T-helper 2 cell (primary cell): Measurements from ENCODE around the gene RIMBP3B.
"Not testable (repeated sequence)": the region's sequence is repeated elsewhere in the genome, so short reads cannot be mapped to it uniquely, and the experiment has no call there.

Experiments used
- DNase-seq, 5 experiments: peaks; one replicate each; pipeline versions ENCODE4 v3.0.0 to v3.0.0-alpha.2; 2012 to 2022
- total RNA-seq, 2 donors: gene quantifications; one replicate each; lab custom pipeline; 2026; lab: John Stamatoyannopoulos, UW

RIMBP3B gene, protein sequence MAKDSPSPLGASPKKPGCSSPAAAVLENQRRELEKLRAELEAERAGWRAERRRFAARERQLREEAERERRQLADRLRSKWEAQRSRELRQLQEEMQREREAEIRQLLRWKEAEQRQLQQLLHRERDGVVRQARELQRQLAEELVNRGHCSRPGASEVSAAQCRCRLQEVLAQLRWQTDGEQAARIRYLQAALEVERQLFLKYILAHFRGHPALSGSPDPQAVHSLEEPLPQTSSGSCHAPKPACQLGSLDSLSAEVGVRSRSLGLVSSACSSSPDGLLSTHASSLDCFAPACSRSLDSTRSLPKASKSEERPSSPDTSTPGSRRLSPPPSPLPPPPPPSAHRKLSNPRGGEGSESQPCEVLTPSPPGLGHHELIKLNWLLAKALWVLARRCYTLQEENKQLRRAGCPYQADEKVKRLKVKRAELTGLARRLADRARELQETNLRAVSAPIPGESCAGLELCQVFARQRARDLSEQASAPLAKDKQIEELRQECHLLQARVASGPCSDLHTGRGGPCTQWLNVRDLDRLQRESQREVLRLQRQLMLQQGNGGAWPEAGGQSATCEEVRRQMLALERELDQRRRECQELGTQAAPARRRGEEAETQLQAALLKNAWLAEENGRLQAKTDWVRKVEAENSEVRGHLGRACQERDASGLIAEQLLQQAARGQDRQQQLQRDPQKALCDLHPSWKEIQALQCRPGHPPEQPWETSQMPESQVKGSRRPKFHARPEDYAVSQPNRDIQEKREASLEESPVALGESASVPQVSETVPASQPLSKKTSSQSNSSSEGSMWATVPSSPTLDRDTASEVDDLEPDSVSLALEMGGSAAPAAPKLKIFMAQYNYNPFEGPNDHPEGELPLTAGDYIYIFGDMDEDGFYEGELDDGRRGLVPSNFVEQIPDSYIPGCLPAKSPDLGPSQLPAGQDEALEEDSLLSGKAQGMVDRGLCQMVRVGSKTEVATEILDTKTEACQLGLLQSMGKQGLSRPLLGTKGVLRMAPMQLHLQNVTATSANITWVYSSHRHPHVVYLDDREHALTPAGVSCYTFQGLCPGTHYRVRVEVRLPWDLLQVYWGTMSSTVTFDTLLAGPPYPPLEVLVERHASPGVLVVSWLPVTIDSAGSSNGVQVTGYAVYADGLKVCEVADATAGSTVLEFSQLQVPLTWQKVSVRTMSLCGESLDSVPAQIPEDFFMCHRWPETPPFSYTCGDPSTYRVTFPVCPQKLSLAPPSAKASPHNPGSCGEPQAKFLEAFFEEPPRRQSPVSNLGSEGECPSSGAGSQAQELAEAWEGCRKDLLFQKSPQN (N-terminal part only)
- 0.13 to 0.62 reads per million in 2 donors for total RNA-seq

- DNase-seq, result not testable (repeated sequence)
Observed at GRCh38 chr22:21383701-21384467, at the start of gene RIMBP3B. RIMBP3B (plus strand) TSS chr22:21383751; CDS start chr22:21383859, 108 bp downstream.

DNA sequence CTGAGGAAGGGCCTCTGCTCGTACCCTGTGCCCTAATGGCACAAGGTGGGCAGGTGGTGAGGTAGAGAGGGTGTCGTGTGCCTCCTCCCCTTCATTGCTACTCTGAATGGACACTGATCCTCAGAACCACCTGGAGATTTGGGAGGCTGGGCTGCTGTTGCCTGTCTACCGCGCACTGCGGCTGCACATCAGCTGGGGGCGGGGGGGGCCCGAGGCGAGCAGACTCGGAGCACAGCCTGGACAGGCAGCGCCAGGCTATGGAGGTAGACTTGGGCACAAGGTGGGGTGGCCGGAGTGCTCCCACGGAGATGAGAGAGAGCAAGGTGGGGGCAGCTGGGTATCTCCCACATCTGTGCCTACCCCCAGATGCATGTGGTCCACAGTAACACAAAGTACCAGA is 26.0 kb upstream of the RIMBP3B start:
- not testable (repeated sequence) for DNase-seq

DNA sequence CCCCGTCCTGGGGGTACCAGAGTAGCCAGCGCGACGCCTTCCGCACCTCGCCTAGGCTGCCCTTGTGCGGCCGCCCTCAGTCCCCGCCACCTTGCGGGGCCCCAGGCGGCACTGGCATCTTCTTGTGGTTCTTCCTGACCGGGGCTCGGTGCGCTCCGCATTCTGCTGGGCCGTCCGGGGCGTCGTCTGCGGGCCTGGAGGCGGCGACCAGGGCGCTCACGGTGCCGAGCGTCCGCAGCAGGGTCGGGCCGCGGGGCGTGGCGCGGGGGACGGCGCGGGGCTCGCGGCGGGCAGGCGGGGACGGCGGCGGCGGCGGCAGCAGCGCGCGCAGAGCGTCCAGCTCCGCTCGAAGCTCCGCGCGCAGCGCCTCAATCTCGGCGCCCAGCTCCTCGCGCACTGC is 23.0 kb upstream of the RIMBP3B start:
- DNase-seq, result not testable (repeated sequence)

DNA sequence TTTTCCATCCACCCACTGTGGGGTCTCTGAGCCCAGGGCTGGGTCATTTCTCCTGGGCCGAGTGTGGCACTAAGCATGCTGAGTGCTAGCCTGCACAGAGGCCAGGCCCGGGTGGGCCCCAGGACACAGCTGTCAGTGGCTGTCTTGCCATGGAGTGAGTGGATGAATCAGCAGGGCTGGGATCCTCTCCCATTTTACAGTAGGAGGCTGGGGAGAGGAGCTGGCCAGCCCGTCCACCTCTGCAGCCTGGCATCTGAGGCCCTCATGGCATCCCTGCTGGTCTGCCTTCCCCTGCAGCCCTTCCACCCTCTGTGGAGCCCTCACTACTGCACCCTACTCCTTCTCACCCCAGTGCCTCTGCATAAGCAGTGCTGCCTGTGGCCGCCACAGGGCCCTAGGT is 21.1 kb upstream of the RIMBP3B start:
- not testable (repeated sequence) for DNase-seq

DNA sequence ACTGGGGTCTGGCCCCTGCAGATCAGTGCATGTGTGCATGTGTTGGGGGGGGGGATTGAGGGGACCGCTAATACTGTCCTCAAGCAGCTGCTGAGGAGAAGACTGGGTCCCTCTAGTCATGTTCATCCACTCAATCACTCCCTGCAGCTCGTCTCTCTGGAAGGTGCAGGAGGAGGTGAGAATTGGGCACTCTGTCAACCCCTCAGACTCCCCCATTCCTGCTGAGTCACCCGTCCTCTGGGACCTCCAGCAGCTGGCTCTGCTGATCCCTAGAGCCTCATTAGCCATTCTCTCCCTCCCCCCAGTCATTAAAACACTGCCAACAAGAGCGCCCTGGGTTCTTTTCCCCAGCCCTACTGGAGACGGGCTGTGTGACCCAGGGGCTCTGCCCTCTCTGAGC is 20.5 kb upstream of the RIMBP3B start:
- DNase-seq, result not testable (repeated sequence)

GRCh38 chr22:21363803-21364202 is 19.7 kb upstream of the RIMBP3B start:
- DNase-seq, result not testable (repeated sequence)

GRCh38 chr22:21364362-21364761 is 19.2 kb upstream of the RIMBP3B start:
- DNase-seq, result not testable (repeated sequence)

DNA sequence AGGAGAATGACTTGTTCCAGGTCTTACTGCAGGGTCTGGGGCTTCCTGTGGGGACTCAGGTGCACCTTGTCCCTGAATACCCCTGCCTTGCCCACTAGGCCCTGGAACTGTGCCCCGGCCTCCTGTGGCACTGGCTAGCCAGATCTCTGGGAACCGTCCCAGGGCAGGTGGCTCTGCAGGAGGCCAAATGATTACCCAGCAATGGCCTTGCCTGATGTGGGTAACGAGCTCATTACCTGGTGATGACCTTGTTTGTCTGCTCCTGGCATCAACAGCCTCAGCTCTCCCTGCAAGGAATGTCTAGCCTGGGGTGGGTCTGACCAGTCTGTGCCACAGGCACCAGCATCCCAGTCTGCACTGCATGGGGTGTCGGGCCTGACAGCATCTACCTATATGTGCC is 18.2 kb upstream of the RIMBP3B start:
- not testable (repeated sequence) for DNase-seq

GRCh38 chr22:21368603-21369310 is 14.8 kb upstream of the RIMBP3B start:
- DNase-seq, result not testable (repeated sequence)

- not testable (repeated sequence) for DNase-seq
Observed at GRCh38 chr22:21375880-21376279, 7.7 kb upstream of the RIMBP3B start.

DNA sequence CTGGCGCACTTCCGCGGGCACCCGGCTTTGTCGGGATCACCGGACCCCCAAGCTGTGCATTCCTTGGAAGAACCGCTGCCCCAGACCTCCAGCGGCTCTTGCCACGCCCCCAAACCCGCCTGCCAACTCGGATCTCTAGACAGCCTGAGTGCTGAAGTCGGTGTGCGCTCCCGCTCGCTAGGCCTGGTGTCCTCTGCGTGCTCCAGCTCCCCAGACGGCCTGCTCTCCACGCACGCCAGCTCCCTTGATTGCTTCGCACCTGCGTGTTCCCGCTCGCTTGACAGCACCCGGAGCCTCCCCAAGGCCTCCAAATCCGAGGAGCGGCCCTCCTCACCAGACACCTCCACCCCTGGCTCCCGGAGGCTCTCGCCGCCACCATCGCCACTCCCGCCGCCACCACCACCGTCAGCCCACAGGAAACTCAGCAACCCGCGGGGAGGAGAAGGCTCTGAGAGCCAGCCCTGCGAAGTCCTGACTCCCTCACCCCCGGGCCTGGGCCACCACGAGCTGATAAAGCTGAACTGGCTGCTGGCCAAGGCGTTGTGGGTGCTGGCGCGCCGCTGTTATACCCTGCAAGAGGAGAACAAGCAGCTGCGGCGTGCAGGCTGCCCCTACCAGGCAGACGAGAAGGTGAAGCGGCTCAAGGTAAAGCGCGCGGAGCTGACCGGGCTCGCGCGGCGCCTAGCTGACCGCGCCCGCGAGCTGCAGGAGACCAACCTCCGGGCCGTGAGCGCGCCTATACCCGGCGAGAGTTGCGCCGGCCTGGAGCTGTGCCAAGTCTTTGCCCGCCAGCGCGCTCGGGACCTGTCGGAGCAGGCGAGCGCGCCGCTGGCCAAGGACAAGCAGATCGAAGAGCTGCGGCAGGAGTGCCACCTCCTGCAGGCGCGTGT is 1.2 kb downstream of the RIMBP3B start:
- not testable (repeated sequence) for DNase-seq

DNA sequence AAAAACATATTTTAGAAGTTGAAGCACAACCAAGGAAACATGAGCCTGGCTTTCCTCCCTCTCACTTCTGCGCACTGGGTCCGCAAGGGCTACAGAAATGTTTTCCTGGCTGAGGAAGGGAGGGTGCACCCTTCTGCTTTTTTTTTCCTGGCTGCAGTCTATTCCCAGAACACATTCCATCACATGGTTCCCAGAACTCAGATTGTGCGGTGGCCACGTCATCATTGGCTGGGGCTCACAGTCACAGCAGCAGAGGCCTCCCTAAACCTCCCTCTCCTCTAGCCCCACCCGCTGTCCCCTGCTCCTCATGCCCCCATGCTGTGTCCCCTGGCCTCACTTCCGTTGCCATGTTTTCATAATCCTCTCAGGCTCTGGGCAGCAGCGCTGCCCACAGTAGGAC is 5.9 kb downstream of the RIMBP3B start:
- not testable (repeated sequence) for DNase-seq

GRCh38 chr22:21390013-21390412 is 6.5 kb downstream of the RIMBP3B start:
- not testable (repeated sequence) for DNase-seq

DNA sequence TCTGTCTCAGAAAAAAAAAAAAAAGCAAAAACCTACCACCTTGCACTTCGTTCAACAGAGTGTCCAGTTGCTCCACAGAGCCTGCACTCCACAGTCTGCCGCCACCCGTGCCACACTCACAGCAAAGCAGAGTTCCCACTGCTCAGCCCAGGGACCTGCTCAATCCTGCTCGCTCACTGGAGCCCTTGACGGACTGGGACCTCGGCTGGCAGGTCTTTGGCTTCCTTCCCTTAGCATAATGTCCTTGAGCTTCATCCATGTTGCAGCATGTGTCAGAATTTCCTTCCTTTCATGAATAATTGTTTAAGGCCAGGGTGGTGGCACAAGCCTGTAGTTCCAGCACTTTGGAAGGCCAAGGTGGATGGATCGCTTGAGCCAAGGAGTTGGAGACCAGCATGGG is 11.1 kb downstream of the RIMBP3B start:
- DNase-seq, result not testable (repeated sequence)

- DNase-seq, result not testable (repeated sequence)
Observed at GRCh38 chr22:21401197-21401969, 17.8 kb downstream of the RIMBP3B start.

GRCh38 chr22:21402763-21403314 is 19.3 kb downstream of the RIMBP3B start:
- DNase-seq, result not testable (repeated sequence)

- not testable (repeated sequence) for DNase-seq
Observed at GRCh38 chr22:21407139-21407538, 23.6 kb downstream of the RIMBP3B start.

- DNase-seq, result not testable (repeated sequence)
Observed at GRCh38 chr22:21407792-21408191, 24.2 kb downstream of the RIMBP3B start.

GRCh38 chr22:21416375-21416774 is 32.8 kb downstream of the RIMBP3B start:
- DNase-seq, result not testable (repeated sequence)
